Stimulated activated CD8-positive, alpha-beta memory T cell treated with anti-CD3 and anti-CD28 coated beads, Interleukin-4, amount 100 ng/mL, for 4 hours (primary cell): ENCODE measurements around the gene TSGA10IP.

Source experiments
- DNase-seq, 2 donors: peaks; one replicate each; pipeline ENCODE4 v3.0.0-alpha.2; 2020; ENCODE audit warnings: low read depth in 2 of 2, low spot score in 1 of 2

Gene TSGA10IP

GRCh38 chr11:66003291-66003690 lies 58.0 kb downstream of the TSGA10IP start:
- no peak for DNase-seq

DNA sequence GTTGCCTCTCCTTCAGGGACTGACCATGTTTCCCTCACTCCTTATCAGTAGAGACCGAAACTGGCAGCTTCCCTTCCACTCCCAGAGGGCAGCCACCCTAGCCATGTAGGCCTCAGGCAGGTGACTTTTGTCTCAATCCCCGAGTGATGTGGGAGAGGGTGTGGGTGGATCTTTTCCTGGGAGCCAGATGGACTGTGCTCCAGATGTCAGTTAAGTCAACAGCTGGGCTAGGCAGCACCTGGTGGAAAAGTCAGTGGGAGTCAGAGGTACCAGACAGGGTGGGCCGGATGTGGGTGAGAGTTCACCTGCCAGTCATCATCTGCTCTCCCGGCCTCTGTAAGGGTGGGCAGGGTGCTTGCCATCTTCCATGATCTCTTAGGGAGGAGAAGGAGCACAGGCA lies 58.9 kb downstream of the TSGA10IP start:
- DNase-seq: no peak

DNA sequence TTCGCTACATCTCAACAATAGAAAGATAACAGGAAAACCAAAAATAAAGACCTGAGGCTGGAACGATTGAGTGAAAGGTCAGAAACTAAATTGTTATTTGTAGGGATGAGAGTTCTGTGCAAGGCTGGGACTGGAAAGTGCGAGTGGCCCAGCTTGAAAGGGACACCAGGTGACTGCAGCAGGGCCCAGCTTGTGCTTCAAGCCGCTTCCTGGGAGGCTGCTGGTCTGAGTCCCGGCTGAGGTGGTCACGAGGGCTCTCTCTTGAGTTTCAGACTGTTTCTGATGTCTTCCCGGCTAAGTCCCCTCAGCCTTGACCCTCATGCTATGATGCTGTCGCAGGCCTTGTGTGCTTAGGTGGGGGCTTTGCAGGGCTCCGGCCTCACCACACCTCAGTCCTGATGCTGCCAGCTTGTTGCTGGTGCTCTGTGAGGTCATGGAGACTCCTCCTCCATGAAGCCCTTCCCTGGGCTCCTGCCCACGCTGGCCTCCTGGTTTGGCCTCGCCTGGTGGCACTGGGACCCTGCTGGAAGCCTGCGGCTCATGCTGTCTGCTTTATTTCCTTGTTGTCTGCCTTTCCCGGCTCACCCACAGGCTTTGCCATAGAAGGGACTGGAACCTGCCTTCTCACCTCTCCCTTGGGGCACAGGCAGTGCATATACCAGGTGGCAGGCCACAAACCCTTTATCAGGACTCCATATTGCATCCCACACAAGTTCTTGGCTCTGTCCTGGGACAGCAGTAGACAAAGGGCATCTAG lies 61.0 kb downstream of the TSGA10IP start:
- DNase-seq: no peak

DNA sequence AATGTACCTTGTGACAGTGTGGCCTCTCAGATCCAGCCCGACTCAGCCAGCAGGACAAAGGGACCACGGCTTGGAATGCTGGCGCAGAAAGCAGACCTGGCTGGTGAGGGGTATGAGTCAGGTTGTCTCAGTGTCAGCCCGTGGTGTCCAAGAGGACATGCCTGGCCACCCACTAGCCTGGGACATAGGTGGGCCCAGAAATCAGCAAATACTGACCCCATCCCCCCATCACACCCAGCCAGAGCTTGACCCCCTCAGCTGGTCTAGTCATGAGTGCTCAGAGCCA lies 61.6 kb downstream of the TSGA10IP start:
- DNase-seq: no peak

DNA sequence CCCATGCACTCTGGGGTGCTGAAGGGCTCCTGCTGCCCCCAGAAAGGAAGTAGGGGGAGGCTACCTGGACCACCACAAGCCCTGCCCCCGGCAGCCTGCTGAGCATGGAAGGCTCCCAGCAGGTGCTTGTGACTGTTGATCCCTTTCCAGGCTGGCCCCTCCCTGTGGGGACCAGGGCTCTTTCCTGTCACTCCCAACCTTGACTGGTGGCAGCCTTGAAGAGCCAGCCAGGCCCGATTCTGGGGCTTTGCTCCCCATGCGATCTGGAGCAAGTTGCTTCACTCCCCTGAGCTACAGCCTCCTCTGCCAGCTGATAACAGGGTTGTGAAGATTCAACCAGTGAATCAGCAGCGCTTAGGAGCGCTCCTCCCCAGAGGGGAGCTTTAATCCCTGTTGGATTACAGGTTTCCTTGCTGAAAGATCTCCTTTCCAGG lies 61.9 kb downstream of the TSGA10IP start:
- DNase-seq: no peak

DNA sequence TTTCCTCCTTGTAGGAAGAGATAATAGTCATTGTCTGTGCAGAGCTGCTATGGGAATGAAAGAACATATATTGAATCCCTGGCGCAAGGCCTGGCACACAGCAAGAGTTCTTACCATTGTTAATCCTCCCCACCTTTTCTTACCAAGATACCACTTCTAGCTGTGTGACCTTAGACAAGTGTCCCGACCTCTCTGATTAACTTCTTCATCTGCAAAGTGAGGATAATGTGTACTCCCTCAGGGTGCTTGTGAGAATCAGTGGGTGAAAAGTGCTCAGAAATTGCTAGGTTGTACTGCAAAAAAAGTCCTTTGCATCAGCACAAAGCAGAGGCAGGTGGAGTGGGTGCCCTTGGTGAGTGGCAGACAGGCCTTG lies 62.8 kb downstream of the TSGA10IP start:
- DNase-seq: no peak

DNA sequence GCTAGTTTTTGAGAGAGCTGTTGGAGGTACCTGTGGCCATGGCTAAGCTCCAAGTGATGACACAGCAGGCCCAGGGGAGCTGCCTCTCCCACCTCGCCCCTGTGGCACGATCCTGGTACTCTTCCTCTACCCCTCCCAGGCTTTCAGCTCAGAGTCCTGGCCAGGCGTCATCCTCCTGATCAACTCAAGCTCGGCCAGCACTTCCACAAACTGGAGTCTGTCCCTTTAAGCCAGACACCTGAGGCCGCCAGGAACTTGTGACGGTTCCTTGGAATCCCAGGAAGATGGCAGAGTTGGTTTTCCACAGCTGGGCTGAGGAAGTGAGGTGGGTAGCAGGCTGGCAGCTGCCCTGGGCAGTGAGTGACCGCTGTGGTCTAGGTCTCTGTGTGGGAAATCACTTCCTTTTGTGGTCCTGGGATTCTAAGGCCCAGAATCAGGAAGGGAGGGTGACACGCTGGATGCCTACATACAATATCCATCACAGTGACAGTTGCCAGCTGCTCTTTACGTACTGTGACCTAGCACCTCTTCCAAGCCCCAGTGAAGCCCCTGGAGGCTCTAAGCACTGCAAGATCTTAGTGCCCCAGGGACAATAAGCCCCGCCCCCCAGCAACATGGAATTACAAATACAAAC lies 63.3 kb downstream of the TSGA10IP start:
- no peak for DNase-seq
